H9 (cell line): ENCODE measurements around the gene RUNX2. TPM values are rescaled to one million over a fixed set of nuclear protein-coding genes. Genes with fewer than 3 reads are reported as not detected.

Experiments used
- DNase-seq: peaks from one replicate; pipeline ENCODE4 v3.0.0-alpha.2; 2017
- H2AFZ ChIP-seq: one replicate; pipeline ENCODE4 v1.6.1; 2013; ENCODE audit warnings: mild to moderate bottlenecking, low read length, control low read depth, moderate library complexity
- H2AK5ac ChIP-seq: 2 replicates; pipeline ENCODE4 v1.6.1; 2013; ENCODE audit warnings: low read length, control low read depth, mixed read lengths; ENCODE audit not compliant: insufficient read length
- H2BK120ac ChIP-seq: one replicate; pipeline ENCODE4 v1.6.1; 2013; ENCODE audit warnings: low read depth, mild to moderate bottlenecking, low read length, control low read depth, inconsistent platforms; ENCODE audit not compliant: poor library complexity, severe bottlenecking
- H2BK12ac ChIP-seq: 2 replicates; pipeline ENCODE4 v1.6.1; 2013; ENCODE audit warnings: low read length, control low read depth, mixed read lengths, low read depth; ENCODE audit not compliant: insufficient read length
- H2BK15ac ChIP-seq: 2 replicates; pipeline ENCODE4 v1.6.1; 2013; ENCODE audit warnings: low read depth, low read length, control low read depth
- H2BK20ac ChIP-seq: one replicate; pipeline ENCODE4 v1.6.1; 2013; ENCODE audit warnings: low read depth, mild to moderate bottlenecking, low read length, control low read depth, inconsistent platforms; ENCODE audit not compliant: poor library complexity, severe bottlenecking
- H2BK5ac ChIP-seq: 2 replicates; pipeline ENCODE4 v1.6.1; 2013; ENCODE audit warnings: low read length, control low read depth, mixed read lengths; ENCODE audit not compliant: insufficient read length
- H3K14ac ChIP-seq: 2 replicates; pipeline ENCODE4 v1.6.1; 2013; ENCODE audit warnings: low read length, control low read depth; ENCODE audit not compliant: insufficient read depth
- H3K18ac ChIP-seq: 2 replicates; pipeline ENCODE4 v1.6.1; 2013; ENCODE audit warnings: low read depth, mild to moderate bottlenecking, mixed read lengths, low read length, control low read depth; ENCODE audit not compliant: insufficient read length
- H3K23ac ChIP-seq: 2 replicates; pipeline ENCODE4 v1.6.1; 2013; ENCODE audit warnings: low read length, control low read depth, mixed read lengths, low read depth; ENCODE audit not compliant: insufficient read length
- H3K23me2 ChIP-seq: 2 replicates; pipeline ENCODE4 v1.6.1; 2013; ENCODE audit warnings: low read depth, mild to moderate bottlenecking, mixed read lengths, low read length, control low read depth; ENCODE audit not compliant: insufficient read length, poor library complexity, severe bottlenecking
- H3K27ac ChIP-seq: 2 replicates; pipeline ENCODE4 v1.5.1; 2013; ENCODE audit warnings: low read length, control low read depth, mixed read lengths, low read depth; ENCODE audit not compliant: insufficient read length
- H3K27me3 ChIP-seq: 2 replicates; pipeline ENCODE4 v1.6.1; 2013; ENCODE audit warnings: low read length, control low read depth, inconsistent platforms; ENCODE audit not compliant: insufficient read depth
- H3K4ac ChIP-seq: 2 replicates; pipeline ENCODE4 v1.6.1; 2013; ENCODE audit warnings: low read depth, mild to moderate bottlenecking, control low read depth, inconsistent platforms, low read length, moderate library complexity
- H3K4me1 ChIP-seq: 2 replicates; pipeline ENCODE4 v1.6.1; 2013; ENCODE audit warnings: low read length, control low read depth, inconsistent platforms; ENCODE audit not compliant: insufficient read depth
- H3K4me2 ChIP-seq: 2 replicates; pipeline ENCODE4 v1.6.1; 2013; ENCODE audit warnings: low read length, control low read depth, mixed read lengths; ENCODE audit not compliant: insufficient read length, insufficient read depth
- H3K56ac ChIP-seq: 2 replicates; pipeline ENCODE4 v1.6.1; 2013; ENCODE audit warnings: low read depth, mild to moderate bottlenecking, mixed read lengths, low read length, control low read depth; ENCODE audit not compliant: insufficient read length
- H3K79me1 ChIP-seq: 2 replicates; pipeline ENCODE4 v1.6.1; 2013; ENCODE audit warnings: low read depth, mild to moderate bottlenecking, moderate library complexity, low read length, control low read depth, inconsistent platforms; ENCODE audit not compliant: insufficient read depth, poor library complexity, severe bottlenecking
- H3K79me2 ChIP-seq: 2 replicates; pipeline ENCODE4 v1.6.1; 2013; ENCODE audit warnings: low read length, control low read depth, inconsistent platforms; ENCODE audit not compliant: insufficient read depth
- H3K9ac ChIP-seq: 2 replicates; pipeline ENCODE4 v1.6.1; 2013; ENCODE audit warnings: low read length, control low read depth, mixed read lengths; ENCODE audit not compliant: insufficient read length; ENCODE audit errors: extremely low read depth
- H3K9me3 ChIP-seq: one replicate; pipeline ENCODE4 v1.6.1; 2013; ENCODE audit warnings: low read depth, low read length, inconsistent platforms; ENCODE audit not compliant: control insufficient read depth
- H3T11ph ChIP-seq: one replicate; pipeline ENCODE4 v1.6.1; 2013; ENCODE audit warnings: mild to moderate bottlenecking, low read length, control low read depth, inconsistent platforms
- H4K20me1 ChIP-seq: one replicate; pipeline ENCODE4 v1.6.1; 2013; ENCODE audit not compliant: control insufficient read depth, insufficient read length, insufficient read depth
- H4K5ac ChIP-seq: 2 replicates; pipeline ENCODE4 v1.6.1; 2013; ENCODE audit warnings: low read depth, mild to moderate bottlenecking, mixed read lengths, low read length, control low read depth; ENCODE audit not compliant: insufficient read length
- H4K8ac ChIP-seq: replicated peaks from 2 replicates; pipeline ENCODE4 v1.6.1; 2013; ENCODE audit warnings: low read length, control low read depth, mixed read lengths, low read depth; ENCODE audit not compliant: insufficient read length
- H4K91ac ChIP-seq: 2 replicates; pipeline ENCODE4 v1.6.1; 2013; ENCODE audit warnings: low read depth, mild to moderate bottlenecking, moderate library complexity, mixed read lengths, low read length, control low read depth; ENCODE audit not compliant: insufficient read length
- H3K27ac Mint-ChIP-seq, 3 experiments: 2 replicates in 2 of 3; 3 replicates in 1 of 3; pipeline ENCODE4 v1.8.0; 2020 to 2021; ENCODE audit warnings: mixed read lengths in 3 of 3, mild to moderate bottlenecking in 1 of 3, moderate library complexity in 1 of 3
- H3K27me3 Mint-ChIP-seq: 2 replicates; pipeline ENCODE4 v1.8.0; 2021; ENCODE audit warnings: low read depth, mild to moderate bottlenecking, moderate library complexity, mixed read lengths
- H3K36me3 Mint-ChIP-seq, 3 experiments: 2 replicates in 2 of 3; 3 replicates in 1 of 3; pipeline ENCODE4 v1.8.0; 2020 to 2021; ENCODE audit warnings: low read depth in 3 of 3, mixed read lengths in 3 of 3; ENCODE audit not compliant: insufficient read depth in 1 of 3
- H3K4me1 Mint-ChIP-seq, 2 experiments: 2 replicates each; pipeline ENCODE4 v1.8.0; 2020; ENCODE audit warnings: mixed read lengths in 2 of 2
- H3K4me3 Mint-ChIP-seq, 2 experiments: 2 replicates in 1 of 2; 3 replicates in 1 of 2; pipeline ENCODE4 v1.8.0; 2020 to 2021; ENCODE audit warnings: mild to moderate bottlenecking in 2 of 2, mixed read lengths in 2 of 2, moderate library complexity in 1 of 2
- H3K9me3 Mint-ChIP-seq, 2 experiments: 2 replicates in 1 of 2; 3 replicates in 1 of 2; pipeline ENCODE4 v1.8.0; 2020; ENCODE audit warnings: mild to moderate bottlenecking in 2 of 2, mixed read lengths in 2 of 2, moderate library complexity in 1 of 2
- CTCF ChIP-seq: fragments of 200-600 bp; sonication (generic); conservative IDR thresholded peaks from 3 replicates; pipeline ENCODE4 v1.8.0; 2021; ENCODE audit warnings: antibody characterized with exemption, mild to moderate bottlenecking
- WGBS: extraction: QIAGEN DNeasy Blood & Tissue Kit; methylation state at CpG from one replicate; pipeline ENCODE4 v1.1.7; 2013; ENCODE audit warnings: missing lambda C conversion rate, low lambda C conversion rate, mixed read lengths; ENCODE audit not compliant: insufficient read length; ENCODE audit errors: extremely low coverage; 5-methylcytosine and 5-hydroxymethylcytosine counted together
- total RNA-seq: library from RNA; stranded (reverse); gene quantifications from 2 replicates; pipeline ENCODE4 v1.2.1, GENCODE V29; 2021

Gene RUNX2
- total RNA-seq, 1 experiment from 2014 or later: 0.15 TPM

- Histone ChIP-seq H2BK15ac (no peak overlapping the region), H3K23ac (no peak overlapping the region), H3K27ac (no peak overlapping the region), H3K4me1 (no peaks in the 10 kb centered on the region), H2BK12ac (no peak overlapping the region), H4K5ac (no peak overlapping the region), H3T11ph (no peak overlapping the region), H3K79me2 (no peaks in the 10 kb centered on the region), H3K4ac (no peak overlapping the region), H3K27me3 (no peaks in the 10 kb centered on the region), H4K20me1 (no peaks in the 10 kb centered on the region), H3K4me2 (no peak overlapping the region), H2AK5ac (no peak overlapping the region), H3K14ac (no peak overlapping the region), H3K9me3 (no peaks in the 10 kb centered on the region), H3K23me2 (no peaks in the 10 kb centered on the region), H2BK5ac (no peak overlapping the region), H2BK20ac (no peak overlapping the region), H4K91ac (no peak overlapping the region), H2AFZ (no peak overlapping the region), H2BK120ac (no peak overlapping the region), H4K8ac (no peak overlapping the region), H3K9ac (no peak overlapping the region), H3K18ac (no peak overlapping the region), H3K79me1 (no peaks in the 10 kb centered on the region), H3K56ac (no peak overlapping the region)
- no peak for DNase-seq
- Mint-ChIP-seq H3K9me3 (no peaks in the 10 kb centered on the region), H3K27me3 (no peaks in the 10 kb centered on the region), H3K27ac (no peak overlapping the region), H3K4me1 (no peaks in the 10 kb centered on the region), H3K4me3 (no peak overlapping the region), H3K36me3 (no peaks in the 10 kb centered on the region)
- no peak for TF ChIP-seq CTCF
- WGBS: no CpG with 5 or more reads among the region's 5 CpGs
These were observed 228.7 kb downstream of the RUNX2 start for GRCh38 chr6:45556828-45557227.
